Fibroblast of skin of abdomen (primary cell): ENCODE measurements around the gene ZNF688. TPM values are rescaled to one million over a fixed set of nuclear protein-coding genes. Genes with fewer than 3 reads are reported as not detected.
"Not testable (repeated sequence)": the region's sequence is repeated elsewhere in the genome, so short reads cannot be mapped to it uniquely, and the experiment has no call there.

Source experiments
- DNase-seq: peaks from one replicate; pipeline ENCODE4 v3.0.0-alpha.2; 2013
- polyA plus RNA-seq, 2 experiments: library from polyadenylated mRNA; unstranded; fragments of 120-200 nt; gene quantifications; one replicate each; pipeline ENCODE4 v1.2.1, GENCODE V29; 2013; ENCODE audit not compliant: insufficient read length in 2 of 2

ZNF688 gene
- 8.6 TPM for polyA plus RNA-seq (2013, experiment 1 of 2; ENCODE audit: insufficient read length)
- polyA plus RNA-seq (2013, experiment 2 of 2; ENCODE audit: insufficient read length): 7.8 TPM

GRCh38 chr16:30571445-30572322 is at the start of gene ZNF688:
TSS of gene ZNF688 (minus strand) at chr16:30571714. CDS start at chr16:30571629, 85 bp downstream.
- DNase-seq: peak; percentile 98

- no peak for DNase-seq
Measured at GRCh38 chr16:30620169-30620568, 48.7 kb upstream of the ZNF688 start.

GRCh38 chr16:30619638-30620037 is 48.1 kb upstream of the ZNF688 start:
- DNase-seq: no peak

- DNase-seq: no peak
Measured at GRCh38 chr16:30619202-30619601, 47.7 kb upstream of the ZNF688 start.

GRCh38 chr16:30615358-30616091 is 44.0 kb upstream of the ZNF688 start:
- no peak for DNase-seq

- peak; percentile 97 for DNase-seq
Measured at GRCh38 chr16:30609926-30610839, 38.7 kb upstream of the ZNF688 start, which contains the start of gene ZNF689. TSS of gene ZNF689 (minus strand) at chr16:30610389. CDS start at chr16:30610041, 348 bp downstream.

- DNase-seq: peak; percentile 43
Measured at GRCh38 chr16:30609002-30609925, 37.8 kb upstream of the ZNF688 start.

GRCh38 chr16:30606004-30606403 is 34.5 kb upstream of the ZNF688 start:
- DNase-seq: no peak

- no peak for DNase-seq
Measured at GRCh38 chr16:30605158-30605557, 33.6 kb upstream of the ZNF688 start.

- DNase-seq: no peak
Measured at GRCh38 chr16:30604316-30604947, 32.9 kb upstream of the ZNF688 start.

GRCh38 chr16:30603945-30604315 is 32.4 kb upstream of the ZNF688 start:
- DNase-seq: no peak

GRCh38 chr16:30602616-30603277 is 31.2 kb upstream of the ZNF688 start:
- DNase-seq: no peak

- DNase-seq: no peak
Measured at GRCh38 chr16:30601966-30602365, 30.5 kb upstream of the ZNF688 start.

- DNase-seq: no peak
Measured at GRCh38 chr16:30600929-30601328, 29.4 kb upstream of the ZNF688 start.

- no peak for DNase-seq
Measured at GRCh38 chr16:30600215-30600614, 28.7 kb upstream of the ZNF688 start.

- DNase-seq: no peak
Measured at GRCh38 chr16:30592871-30593270, 21.4 kb upstream of the ZNF688 start.

GRCh38 chr16:30590869-30591268 is 19.4 kb upstream of the ZNF688 start:
- DNase-seq: not testable (repeated sequence)

GRCh38 chr16:30589582-30589981 is 18.1 kb upstream of the ZNF688 start:
- DNase-seq: not testable (repeated sequence)

GRCh38 chr16:30588651-30589050 is 17.1 kb upstream of the ZNF688 start:
- no peak for DNase-seq
